Fibroblast of lung (primary cell): ENCODE measurements around the gene OLFML1.

ENCODE experiments used
- EZH2 ChIP-seq: IDR thresholded peaks from 2 replicates; pipeline ENCODE4 v1.5.1; 2012; ENCODE audit warnings: low read length, control low read depth, mild to moderate bottlenecking; ENCODE audit errors: missing control alignments
- TF ChIP-seq, protein P1 (sequence below), 2 donors: IDR thresholded peaks in 1 of 2; conservative IDR thresholded peaks in 1 of 2; 1 replicate in 1 of 2; 2 replicates in 1 of 2; pipeline ENCODE4 v1.5.1; 2011 to 2012; ENCODE audit warnings: low read length in 2 of 2, control low read depth in 1 of 2, inconsistent platforms in 1 of 2, low read depth in 1 of 2, mild to moderate bottlenecking in 1 of 2

- TF ChIP-seq, protein P1, sequence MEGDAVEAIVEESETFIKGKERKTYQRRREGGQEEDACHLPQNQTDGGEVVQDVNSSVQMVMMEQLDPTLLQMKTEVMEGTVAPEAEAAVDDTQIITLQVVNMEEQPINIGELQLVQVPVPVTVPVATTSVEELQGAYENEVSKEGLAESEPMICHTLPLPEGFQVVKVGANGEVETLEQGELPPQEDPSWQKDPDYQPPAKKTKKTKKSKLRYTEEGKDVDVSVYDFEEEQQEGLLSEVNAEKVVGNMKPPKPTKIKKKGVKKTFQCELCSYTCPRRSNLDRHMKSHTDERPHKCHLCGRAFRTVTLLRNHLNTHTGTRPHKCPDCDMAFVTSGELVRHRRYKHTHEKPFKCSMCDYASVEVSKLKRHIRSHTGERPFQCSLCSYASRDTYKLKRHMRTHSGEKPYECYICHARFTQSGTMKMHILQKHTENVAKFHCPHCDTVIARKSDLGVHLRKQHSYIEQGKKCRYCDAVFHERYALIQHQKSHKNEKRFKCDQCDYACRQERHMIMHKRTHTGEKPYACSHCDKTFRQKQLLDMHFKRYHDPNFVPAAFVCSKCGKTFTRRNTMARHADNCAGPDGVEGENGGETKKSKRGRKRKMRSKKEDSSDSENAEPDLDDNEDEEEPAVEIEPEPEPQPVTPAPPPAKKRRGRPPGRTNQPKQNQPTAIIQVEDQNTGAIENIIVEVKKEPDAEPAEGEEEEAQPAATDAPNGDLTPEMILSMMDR (conservative IDR thresholded peaks at IDR 0.05 in 1 of 2, IDR thresholded peaks at IDR 0.05 in 1 of 2; ENCODE audit: low read depth in 1 of 2, low read length in 2 of 2), result no peak
- TF ChIP-seq EZH2, result no peak
Measured at GRCh38 chr11:7546324-7546791, 61.1 kb downstream of the OLFML1 start.
